ENCODE data around the gene CCSER1.

- TF ChIP-seq CTCF (conservative IDR thresholded peaks at IDR 0.05; ENCODE audit: low read length) (no peak), EZH2phosphoT487 (IDR thresholded peaks at IDR 0.05; ENCODE audit: borderline replicate concordance, low read depth, low read length) (no peak)
These were observed 639.6 kb downstream of the CCSER1 start for GRCh38 chr4:90766837-90767236.
